Measurements from ENCODE around the gene TBC1D21.

The TBC1D21 gene

DNA sequence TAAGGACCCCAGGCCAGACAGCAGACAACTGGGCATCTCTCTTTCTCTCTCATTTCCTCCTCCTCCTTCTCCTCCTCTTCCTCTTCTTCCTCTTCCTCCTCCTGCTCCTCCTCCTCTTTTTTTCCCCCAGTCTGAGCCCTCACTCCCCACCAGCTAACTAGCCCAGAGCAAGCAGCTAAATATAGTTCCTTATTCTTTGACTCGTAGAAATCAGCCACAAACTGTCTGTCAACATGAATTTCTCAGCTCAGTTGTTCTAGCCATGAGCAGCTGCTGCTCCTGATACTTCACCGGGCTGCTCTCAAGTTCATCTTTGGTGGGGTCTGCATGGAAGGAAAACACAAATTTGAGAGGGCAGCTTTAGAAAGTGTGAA lies 33.7 kb downstream of the TBC1D21 start:
- in situ Hi-C loops (cut with MboI; ENCODE audit: low sequenced_read_pairs), result no loop called here

DNA sequence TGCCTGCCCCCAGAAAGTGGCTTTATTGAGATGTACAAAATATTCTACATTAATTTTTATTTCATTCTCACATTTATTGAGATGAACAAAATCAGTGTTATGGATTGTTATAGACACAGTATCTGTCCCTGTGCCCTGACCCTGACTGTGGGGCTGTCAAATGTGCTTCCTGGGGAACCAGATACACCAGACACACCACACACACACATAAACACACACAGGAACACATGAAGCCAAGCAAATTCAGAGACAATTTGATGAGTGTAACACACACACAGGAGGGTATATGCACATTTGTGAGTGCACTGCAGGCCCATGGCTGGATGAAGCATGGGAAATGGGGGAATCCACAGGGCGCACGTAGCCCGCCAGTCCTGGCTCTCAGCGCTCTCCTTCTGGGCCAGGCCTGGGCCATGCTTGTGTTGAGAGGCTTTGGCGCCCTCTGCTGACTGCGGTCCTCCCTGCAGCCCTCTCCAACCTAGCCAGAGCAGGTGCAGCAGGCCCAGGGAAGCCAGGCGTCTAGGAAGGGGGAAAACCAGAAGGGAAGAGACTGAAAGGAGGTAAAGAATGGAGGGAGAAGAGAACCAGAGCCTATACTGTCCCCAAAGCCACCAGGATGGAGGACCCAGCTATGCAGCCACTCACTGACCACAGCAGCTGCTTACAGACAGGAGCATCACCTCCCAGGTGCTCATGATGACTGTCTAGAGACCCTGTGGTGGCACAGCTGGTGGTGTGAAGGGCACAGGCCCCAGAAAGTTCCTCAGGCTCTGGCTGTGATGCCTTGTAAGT lies 34.9 kb downstream of the TBC1D21 start:
- in situ Hi-C loops (cut with MboI; ENCODE audit: low sequenced_read_pairs), result no loop called here

DNA sequence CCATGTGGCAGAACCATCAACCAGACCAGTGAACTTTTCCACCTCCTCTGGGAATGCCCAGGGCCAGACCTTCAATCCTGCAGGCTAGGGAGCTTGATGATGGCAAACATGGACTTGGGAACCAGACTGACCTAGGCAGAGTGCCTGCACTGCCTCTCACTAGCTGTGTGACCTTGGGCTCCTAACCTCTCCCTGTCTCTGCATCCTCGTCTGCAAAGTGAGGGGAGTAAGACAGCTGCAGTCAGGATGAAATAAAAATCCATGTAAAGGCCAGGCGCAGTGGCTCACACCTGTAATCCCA lies 35.4 kb downstream of the TBC1D21 start:
- in situ Hi-C loops (cut with MboI; ENCODE audit: low sequenced_read_pairs), result no loop called here

DNA sequence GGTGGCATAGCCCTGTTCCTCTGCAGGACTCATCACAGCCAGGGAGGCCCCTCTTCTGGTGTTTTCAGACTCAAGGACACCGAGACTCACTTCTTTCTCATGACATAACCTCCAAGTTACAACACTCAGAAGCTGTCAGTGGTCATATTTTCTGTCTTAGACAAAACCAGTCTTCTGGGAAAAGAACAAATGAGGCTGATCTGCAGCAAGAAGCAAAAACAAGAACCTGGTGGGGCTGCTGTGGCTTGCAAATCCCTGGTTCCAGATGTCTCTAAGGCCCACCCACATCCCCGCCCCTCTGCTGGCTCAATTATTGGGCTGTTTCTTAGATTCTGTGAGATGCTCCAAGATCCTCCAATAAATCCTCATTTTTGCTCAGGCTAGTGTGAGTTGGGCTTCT lies 36.3 kb downstream of the TBC1D21 start:
- in situ Hi-C loops (cut with MboI; ENCODE audit: low sequenced_read_pairs), result no loop called here

DNA sequence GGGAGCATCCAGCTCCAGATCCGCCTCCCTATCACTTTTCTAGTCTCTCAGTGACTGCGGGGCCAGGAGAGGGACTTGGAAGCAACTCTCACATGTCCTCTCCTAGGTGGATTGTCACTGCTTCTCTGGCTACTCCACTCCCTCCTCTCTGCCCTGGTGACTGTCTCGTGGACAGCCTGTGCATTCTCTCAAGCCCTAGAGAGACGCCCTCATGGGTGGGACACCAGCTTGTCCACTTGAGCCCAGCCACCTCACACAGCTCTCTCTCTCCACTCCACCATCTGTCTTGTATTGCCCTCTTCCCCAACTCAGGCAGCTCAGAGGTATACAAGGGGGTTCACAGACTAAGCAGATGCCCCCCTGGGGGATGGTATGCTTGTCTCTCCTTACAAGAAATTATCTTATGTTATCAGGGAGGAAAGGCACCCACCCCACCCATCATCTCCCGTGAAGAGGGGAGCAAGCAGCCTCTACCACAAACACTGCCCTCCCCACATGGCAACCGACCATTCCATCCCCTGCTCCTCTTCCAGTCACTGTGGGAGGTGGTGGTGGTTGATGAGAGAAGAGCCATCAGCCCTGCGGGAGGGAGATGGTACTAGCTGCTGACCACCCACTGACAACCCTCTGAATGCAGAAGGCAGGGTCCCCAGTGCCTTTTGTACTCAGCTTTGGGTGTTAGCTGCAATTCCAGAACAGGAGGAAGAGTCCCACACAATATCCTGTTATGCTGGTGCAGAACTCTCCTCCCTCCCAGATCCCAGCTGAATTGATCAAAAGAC lies 37.3 kb downstream of the TBC1D21 start:
- in situ Hi-C loops (cut with MboI; ENCODE audit: low sequenced_read_pairs), result no loop called here

DNA sequence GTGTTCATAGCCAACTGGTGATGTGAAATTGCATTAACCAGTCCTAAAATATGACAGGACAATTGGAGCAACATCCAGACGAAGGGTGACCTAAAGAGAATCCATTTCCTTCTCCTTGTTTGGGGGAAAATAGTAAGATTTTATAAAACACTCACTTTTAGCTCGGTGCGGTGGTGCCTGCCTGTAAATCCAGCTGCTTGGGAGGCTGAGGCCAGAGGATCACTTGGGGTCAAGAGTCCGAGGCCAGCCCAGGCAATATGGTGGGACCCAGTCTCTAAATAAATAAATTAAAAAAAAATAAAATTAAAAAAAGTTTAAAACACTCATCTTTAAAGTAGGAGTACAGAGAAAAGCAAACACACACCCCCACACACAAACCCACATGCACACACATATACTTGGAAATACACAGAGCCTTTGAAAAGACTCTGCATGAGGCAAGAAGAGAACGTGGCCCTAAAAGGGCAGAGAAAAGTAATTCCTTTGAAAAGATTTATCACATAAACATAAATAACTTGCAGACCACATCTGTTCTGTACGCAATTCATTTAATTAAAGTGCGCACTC lies 38.7 kb downstream of the TBC1D21 start:
- in situ Hi-C loops (cut with MboI; ENCODE audit: low sequenced_read_pairs), result no loop called here

DNA sequence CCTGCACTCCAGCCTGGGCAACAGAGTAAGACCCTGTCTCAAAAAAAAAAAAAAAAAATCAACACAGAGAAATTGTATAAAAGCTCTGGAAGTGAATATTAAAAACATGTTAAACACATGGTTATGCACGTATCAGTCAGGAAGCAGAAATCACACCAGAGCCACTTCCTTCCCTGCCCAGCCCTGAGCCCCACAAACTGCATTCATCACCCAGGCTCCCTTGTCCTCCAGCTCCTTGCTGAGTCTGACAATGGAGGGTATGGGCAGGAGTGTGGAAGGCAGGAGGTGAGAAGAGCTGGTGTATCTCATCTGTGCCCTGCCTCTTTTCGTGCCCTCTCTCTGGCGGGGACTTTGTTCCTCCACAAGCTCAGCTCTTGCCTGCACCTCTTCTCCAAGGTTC lies 40.8 kb downstream of the TBC1D21 start:
- in situ Hi-C loops (cut with MboI; ENCODE audit: low sequenced_read_pairs), result no loop called here

DNA sequence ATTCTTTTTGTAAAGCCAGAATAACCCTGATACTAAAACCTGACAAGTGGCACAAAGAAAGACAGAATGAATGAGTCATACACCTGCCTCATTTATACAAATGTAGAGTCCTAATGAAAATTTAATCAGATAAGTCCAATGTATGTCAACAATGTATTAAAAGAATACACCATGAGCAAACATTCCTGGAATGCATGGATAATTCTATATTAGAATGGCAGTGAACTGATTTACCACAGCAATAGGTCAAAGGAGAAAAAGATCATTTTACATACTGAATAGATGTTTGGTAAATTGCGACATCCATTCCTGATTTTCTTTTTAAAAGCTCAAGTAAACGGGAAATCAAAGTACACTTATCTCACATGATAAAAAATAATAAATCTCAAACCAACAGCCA lies 41.7 kb downstream of the TBC1D21 start:
- in situ Hi-C loops (cut with MboI; ENCODE audit: low sequenced_read_pairs), result no loop called here

DNA sequence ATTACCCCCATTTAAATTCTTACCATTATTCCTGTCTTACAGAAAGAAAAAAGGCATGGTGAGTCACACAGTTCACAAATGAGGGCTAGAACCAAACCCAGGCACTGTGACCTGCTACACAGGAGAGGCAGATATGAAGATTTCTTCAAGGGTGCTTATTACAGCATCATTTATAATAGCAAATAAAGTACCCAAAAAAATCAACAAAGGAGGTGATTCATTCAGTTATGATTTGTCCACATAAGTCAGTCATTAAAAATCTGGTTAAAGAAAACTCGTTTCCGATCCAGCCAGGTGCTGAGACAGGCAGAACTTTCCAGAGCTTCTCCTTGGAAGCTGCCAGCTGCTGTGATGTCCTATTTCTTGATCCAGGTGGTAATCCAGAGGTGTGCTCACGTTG lies 45.4 kb downstream of the TBC1D21 start:
- in situ Hi-C loops (cut with MboI; ENCODE audit: low sequenced_read_pairs), result no loop called here

DNA sequence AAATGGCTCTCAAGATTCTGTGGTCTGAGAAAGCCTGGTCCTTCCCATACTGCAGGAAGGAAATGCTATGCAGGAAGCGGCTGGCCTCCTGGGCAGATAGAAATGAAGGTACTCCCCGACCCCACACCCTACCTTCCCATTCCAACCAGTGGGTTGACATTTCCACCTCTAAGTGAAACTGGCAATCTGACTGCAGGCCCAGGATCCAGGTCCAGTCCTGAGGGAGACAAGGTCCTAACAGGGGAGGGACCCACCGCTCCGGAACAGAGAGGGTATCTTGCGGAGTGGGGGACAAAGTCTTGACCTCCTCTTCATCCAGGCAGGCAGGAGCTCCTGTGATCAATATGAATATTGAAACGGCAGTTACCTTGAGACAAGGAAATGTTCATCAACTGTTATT lies 46.3 kb downstream of the TBC1D21 start:
- in situ Hi-C loops (cut with MboI; ENCODE audit: low sequenced_read_pairs), result no loop called here

DNA sequence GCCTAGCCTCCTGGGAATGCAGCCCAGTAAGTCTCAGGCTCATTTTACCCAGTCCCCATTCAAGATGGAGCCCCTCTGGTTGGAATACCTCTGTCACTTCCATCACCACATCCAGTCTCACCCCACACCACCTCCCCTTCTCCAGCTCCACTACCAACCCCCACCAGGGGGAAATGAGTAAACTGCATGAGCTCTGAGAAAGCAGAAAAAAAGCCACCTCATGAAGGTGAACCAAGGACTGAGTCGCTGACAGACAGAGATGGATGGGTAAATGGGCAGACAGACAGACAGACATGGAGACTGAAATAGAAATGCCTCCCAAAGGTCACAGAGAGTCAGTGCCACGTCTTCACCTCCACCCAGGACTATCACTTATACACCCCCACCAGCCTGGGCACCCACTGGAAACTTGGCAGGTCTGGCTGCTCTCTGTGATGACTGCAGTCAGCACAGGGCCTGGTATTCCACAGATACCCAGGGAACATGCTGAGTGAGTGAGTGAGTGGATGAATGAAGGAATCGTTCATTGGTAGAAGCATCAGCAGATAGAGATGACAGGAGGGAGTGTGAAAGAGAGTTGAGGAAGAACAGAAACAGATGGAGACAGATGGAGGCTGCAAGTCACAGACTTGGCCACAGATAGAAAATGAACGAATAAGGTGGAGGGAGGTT lies 48.0 kb downstream of the TBC1D21 start:
- in situ Hi-C loops (cut with MboI; ENCODE audit: low sequenced_read_pairs), result no loop called here

DNA sequence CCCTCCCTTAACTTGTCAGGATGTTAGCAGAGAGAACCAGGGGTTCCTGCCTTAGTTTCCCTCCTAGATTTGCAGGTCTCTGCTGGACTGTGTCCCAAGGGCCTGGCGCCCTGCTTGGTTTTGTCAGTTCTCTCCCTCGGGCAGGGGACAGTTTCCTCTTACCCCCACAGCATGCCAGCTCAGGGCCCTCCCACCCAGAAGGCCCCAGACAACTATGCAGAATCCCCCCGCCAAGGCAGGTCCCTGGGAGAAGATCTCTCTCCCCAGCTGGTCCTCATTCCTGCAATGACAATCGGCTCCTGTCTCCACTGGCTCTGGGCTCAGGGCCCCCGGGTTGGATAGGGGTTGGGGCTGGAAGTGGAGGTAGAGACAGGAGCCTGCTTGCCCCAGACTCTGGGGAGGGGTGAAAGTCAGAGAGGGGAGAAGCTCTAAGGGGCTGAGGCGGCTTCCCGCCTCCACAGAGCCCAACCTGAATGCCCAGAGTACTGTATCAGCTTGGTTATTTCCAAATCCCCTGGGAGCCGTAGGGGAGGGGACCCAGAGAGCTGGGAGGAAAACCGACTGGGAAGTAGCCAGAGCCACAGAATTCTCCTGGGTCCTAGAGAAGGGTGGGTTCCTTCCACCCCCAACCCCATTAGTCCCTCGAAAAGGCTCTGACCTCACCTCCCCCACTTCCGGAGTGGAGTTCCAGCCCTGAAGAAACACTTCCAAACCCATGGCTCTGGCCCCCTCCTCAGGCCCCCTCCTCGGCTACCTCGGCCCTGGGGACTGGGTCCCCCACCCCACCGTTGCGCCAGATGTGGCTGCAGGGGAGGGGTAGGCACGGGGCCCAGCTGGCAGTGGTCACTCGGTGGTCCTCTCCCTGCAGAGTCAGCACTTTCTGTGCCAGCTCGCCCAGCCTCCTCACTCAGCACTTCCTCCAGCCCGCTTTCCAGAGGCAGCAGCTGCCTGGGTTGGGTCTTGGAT lies 49.1 kb downstream of the TBC1D21 start:
- in situ Hi-C loops (cut with MboI; ENCODE audit: low sequenced_read_pairs), result no loop called here

DNA sequence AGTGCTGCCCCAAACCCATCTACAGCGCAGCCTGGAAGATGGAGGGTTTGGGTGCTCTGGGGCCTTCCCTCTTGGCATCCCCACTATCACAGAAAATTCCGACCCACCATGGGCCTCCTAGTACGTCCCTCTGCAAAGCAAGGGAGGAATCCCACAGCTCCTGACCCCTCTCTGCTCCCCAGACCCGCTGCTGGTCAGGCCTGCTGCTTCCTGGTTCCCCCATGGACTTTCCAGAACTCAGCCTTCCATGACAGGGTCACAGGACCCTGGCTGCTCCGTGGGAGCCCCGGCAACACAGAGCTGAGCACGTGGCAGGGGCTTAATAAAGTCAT lies 49.8 kb downstream of the TBC1D21 start:
- in situ Hi-C loops (cut with MboI; ENCODE audit: low sequenced_read_pairs), result no loop called here

DNA sequence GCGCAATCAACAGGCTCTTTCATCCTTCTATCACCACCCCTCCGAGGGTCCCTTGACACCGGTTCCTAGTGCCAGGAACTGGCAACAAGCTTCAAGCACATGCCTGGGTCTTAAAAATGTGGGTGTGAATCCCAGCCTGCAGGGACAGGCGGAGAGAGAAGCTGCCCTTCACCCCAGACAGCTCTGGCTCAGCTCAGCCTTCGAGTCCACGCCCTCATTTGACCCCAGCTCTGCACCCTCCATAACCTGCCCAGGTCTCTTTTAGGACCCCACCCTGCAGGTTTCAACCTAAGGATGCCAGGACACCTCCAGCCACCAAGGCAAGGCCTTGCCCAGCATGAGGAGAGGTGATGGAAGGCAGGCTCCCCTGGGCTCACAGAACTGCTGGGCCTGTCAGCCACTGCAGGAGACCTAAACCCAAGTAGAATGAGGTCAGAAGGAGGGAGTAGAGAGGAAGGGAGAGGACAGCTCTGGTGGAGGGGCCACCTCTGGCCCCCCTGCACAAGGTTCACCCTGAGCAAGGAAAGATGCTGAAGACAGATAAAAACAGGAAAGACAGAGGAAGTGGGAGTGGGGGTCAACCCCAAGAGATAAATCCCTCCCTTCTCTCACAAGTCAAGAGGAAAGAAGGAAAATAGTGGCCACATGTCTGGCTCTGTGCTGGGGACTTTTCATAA lies 50.3 kb downstream of the TBC1D21 start:
- in situ Hi-C loops (cut with MboI; ENCODE audit: low sequenced_read_pairs), result no loop called here

DNA sequence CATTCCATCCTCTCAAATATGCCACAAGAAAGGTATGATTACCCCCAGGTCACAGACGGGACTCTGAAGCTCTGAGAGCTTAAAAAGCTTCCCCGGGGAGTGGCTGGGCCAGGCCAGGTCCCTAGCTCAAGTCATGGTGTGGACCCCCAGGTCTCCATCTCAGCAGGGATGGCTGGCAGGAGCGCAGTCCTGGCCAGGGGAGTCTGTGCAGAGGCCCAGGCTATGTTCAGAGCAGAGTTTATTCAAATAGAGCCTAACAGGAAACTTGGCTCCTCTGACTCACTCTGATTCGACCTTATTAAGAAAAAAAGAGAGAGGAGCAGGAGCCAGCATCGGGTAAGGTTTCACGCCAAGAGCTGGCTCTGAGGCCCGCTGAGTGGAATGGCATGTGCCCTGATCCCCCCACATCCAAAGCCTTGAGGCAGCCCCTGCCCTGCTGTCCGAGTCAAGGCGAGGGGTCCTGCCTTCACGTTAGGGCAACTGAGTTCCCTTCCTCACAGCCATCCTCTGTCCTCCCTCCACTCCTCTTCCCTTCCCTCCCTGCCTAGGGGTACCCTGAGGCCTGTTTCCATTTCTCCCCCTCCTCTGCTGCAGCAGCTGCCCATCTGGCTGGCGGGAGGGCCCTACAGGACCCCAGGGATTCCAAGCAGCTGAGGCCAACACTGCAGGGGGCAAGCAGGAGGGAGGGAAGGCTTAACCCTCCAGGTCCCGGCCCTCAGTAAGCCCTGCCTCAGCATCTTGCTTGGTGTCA lies 51.0 kb downstream of the TBC1D21 start:
- in situ Hi-C loops (cut with MboI; ENCODE audit: low sequenced_read_pairs), result no loop called here

DNA sequence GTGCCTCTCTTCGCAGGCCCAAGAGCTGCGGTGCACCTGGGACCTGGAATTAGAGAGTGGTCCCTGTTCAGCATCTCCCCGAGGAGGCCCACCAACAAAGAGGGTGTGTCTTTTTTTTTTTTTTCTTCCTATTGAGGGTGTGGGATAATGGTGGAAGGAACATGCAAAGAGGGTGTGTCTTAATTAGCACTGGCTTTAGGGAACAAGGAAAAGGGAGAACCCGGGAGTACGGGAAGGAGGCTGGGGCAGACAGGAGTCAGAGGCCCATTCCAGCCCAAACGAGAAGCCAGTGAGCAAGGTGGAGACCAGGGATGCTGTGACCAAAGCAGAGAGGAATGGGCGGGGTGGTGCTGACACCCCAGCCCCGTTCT lies 52.5 kb downstream of the TBC1D21 start:
- in situ Hi-C loops (cut with MboI; ENCODE audit: low sequenced_read_pairs), result no loop called here

DNA sequence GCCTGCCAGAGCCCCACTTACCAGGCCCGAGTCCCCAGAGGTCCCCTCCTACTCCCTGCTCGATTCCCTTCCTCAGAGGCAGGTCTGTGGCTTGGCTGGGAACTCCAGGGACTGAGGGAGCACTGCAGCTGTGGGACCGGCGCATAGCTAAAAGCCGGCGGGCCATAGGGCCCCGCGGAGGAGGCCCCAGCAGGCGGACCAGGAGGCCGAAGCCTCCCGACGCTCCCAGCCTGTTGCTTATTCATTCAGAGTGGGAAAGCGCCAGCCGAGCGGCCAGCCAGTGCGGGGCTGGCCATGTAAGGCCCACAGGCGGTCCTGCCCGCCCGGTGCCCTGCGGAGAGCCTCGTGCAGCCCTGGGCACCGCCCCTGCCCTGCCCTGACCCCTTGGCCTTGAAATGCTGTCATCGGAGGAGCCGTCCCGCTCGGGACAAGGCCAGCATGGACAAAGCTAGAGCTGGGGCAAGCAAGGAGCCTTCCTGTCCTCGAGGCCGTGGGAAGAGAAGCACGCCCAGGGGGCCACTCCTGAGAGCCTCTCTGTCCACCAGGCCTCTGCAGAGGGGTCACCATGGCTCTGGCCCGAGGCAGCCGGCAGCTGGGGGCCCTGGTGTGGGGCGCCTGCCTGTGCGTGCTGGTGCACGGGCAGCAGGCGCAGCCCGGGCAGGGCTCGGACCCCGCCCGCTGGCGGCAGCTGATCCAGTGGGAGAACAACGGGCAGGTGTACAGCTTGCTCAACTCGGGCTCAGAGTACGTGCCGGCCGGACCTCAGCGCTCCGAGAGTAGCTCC lies 53.0 kb downstream of the TBC1D21 start, which contains the start of gene LOXL1:
Gene LOXL1 (plus strand): TSS at position 244 of the 784 bp plus-strand sequence. CDS start 322 bp downstream, at position 566.
- in situ Hi-C loops (cut with MboI; ENCODE audit: low sequenced_read_pairs), result no loop called here

DNA sequence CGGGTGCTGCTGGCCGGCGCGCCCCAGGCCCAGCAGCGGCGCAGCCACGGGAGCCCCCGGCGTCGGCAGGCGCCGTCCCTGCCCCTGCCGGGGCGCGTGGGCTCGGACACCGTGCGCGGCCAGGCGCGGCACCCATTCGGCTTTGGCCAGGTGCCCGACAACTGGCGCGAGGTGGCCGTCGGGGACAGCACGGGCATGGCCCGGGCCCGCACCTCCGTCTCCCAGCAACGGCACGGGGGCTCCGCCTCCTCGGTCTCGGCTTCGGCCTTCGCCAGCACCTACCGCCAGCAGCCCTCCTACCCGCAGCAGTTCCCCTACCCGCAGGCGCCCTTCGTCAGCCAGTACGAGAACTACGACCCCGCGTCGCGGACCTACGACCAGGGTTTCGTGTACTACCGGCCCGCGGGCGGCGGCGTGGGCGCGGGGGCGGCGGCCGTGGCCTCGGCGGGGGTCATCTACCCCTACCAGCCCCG lies 53.7 kb downstream of the TBC1D21 start:
- in situ Hi-C loops (cut with MboI; ENCODE audit: low sequenced_read_pairs), result no loop called here

All from HL-60/S4 treated with retinoic acid at 250 ng/mL for 4 days and 3 days (cell line).